Mesenchymal stem cell (in vitro differentiated cells and primary cell): ENCODE measurements around the gene TENM4.
A peak's percentile ranks its signal among the peaks of the same experiment; 100 is the strongest.

Experiments
- DNase-seq: peaks from one replicate; pipeline ENCODE4 v3.0.0-alpha.2; 2013
- H2AFZ ChIP-seq: one replicate; pipeline ENCODE4 v1.6.1; 2013; ENCODE audit warnings: low read depth, mild to moderate bottlenecking, control low read depth, inconsistent platforms, low read length, moderate library complexity
- H2AK5ac ChIP-seq: 2 replicates; pipeline ENCODE4 v1.6.1; 2013; ENCODE audit warnings: low read length, moderate library complexity, mild to moderate bottlenecking, inconsistent platforms; ENCODE audit not compliant: severe bottlenecking
- H2BK120ac ChIP-seq: one replicate; pipeline ENCODE4 v1.6.1; 2013; ENCODE audit warnings: low read depth, mild to moderate bottlenecking, inconsistent platforms, low read length, moderate library complexity
- H2BK12ac ChIP-seq, 2 experiments: one replicate each; pipeline ENCODE4 v1.6.1; 2013; ENCODE audit warnings: inconsistent platforms in 2 of 2, low read length in 2 of 2, mild to moderate bottlenecking in 2 of 2, moderate library complexity in 2 of 2, control low read depth in 1 of 2
- H2BK15ac ChIP-seq: one replicate; pipeline ENCODE4 v1.6.1; 2013; ENCODE audit warnings: mild to moderate bottlenecking, low read depth, inconsistent platforms; ENCODE audit not compliant: poor library complexity, severe bottlenecking
- H2BK5ac ChIP-seq: 2 replicates; pipeline ENCODE4 v1.6.1; 2013; ENCODE audit warnings: low read depth, mild to moderate bottlenecking, low read length, control low read depth, inconsistent platforms; ENCODE audit not compliant: poor library complexity, severe bottlenecking
- H3K14ac ChIP-seq, 2 experiments: one replicate each; pipeline ENCODE4 v1.6.1; 2013; ENCODE audit warnings: inconsistent platforms in 2 of 2, low read length in 2 of 2, control low read depth in 1 of 2, mild to moderate bottlenecking in 1 of 2, moderate library complexity in 1 of 2
- H3K18ac ChIP-seq, 2 experiments: one replicate each; pipeline ENCODE4 v1.6.1; 2013; ENCODE audit warnings: inconsistent platforms in 2 of 2, low read length in 2 of 2, control low read depth in 1 of 2, low read depth in 1 of 2, mild to moderate bottlenecking in 1 of 2
- H3K23ac ChIP-seq, 2 experiments: one replicate each; pipeline ENCODE4 v1.6.1; 2013; ENCODE audit warnings: inconsistent platforms in 2 of 2, low read length in 2 of 2, mild to moderate bottlenecking in 2 of 2, moderate library complexity in 2 of 2, control low read depth in 1 of 2
- H3K27ac ChIP-seq: 2 replicates; pipeline ENCODE4 v1.5.1; 2013; ENCODE audit warnings: mild to moderate bottlenecking, moderate library complexity, low read length, control low read depth, inconsistent platforms; ENCODE audit not compliant: poor library complexity, severe bottlenecking
- H3K27me3 ChIP-seq, 2 experiments: 2 replicates each; pipeline versions ENCODE4 v1.6.1 to v1.7.0; 2013; ENCODE audit warnings: low read length in 2 of 2, mild to moderate bottlenecking in 2 of 2, moderate library complexity in 2 of 2, control low read depth in 1 of 2, inconsistent platforms in 1 of 2; ENCODE audit not compliant: control insufficient read depth in 1 of 2, insufficient read depth in 1 of 2
- H3K36me3 ChIP-seq, 2 experiments: 2 replicates each; pipeline versions ENCODE4 v1.6.1 to v1.7.0; 2013; ENCODE audit warnings: low read length in 2 of 2, control low read depth in 1 of 2, inconsistent platforms in 1 of 2, low read depth in 1 of 2, mild to moderate bottlenecking in 1 of 2; ENCODE audit not compliant: insufficient read depth in 2 of 2, control insufficient read depth in 1 of 2
- H3K4ac ChIP-seq, 2 experiments: one replicate each; pipeline ENCODE4 v1.6.1; 2013; ENCODE audit warnings: inconsistent platforms in 2 of 2, low read length in 2 of 2, mild to moderate bottlenecking in 2 of 2, moderate library complexity in 2 of 2, control low read depth in 1 of 2, low read depth in 1 of 2
- H3K4me1 ChIP-seq: 2 replicates; pipeline ENCODE4 v1.6.1; 2013; ENCODE audit warnings: low read depth, low read length, control low read depth; ENCODE audit not compliant: control insufficient read depth, insufficient read depth
- H3K4me2 ChIP-seq: 2 replicates; pipeline ENCODE4 v1.6.1; 2013; ENCODE audit warnings: low read length, mild to moderate bottlenecking, inconsistent platforms; ENCODE audit not compliant: poor library complexity, severe bottlenecking
- H3K4me3 ChIP-seq, 2 experiments: 2 replicates each; pipeline versions ENCODE4 v1.5.1 to v1.7.0; 2013; ENCODE audit warnings: low read length in 2 of 2, mild to moderate bottlenecking in 2 of 2, control low read depth in 1 of 2, low read depth in 1 of 2; ENCODE audit not compliant: insufficient read depth in 1 of 2
- H3K79me1 ChIP-seq: replicated peaks from 2 replicates; pipeline ENCODE4 v1.6.1; 2013; ENCODE audit warnings: mild to moderate bottlenecking, control low read depth, low read length, inconsistent platforms; ENCODE audit not compliant: poor library complexity, severe bottlenecking
- H3K9ac ChIP-seq: 2 replicates; pipeline ENCODE4 v1.7.0; 2013; ENCODE audit warnings: mild to moderate bottlenecking, low read length, moderate library complexity
- H3K9me3 ChIP-seq: 2 replicates; pipeline ENCODE4 v1.7.0; 2013; ENCODE audit warnings: mild to moderate bottlenecking, low read length; ENCODE audit not compliant: control insufficient read depth
- H4K8ac ChIP-seq: one replicate; pipeline ENCODE4 v1.6.1; 2013; ENCODE audit warnings: inconsistent platforms, mild to moderate bottlenecking, low read length, moderate library complexity
- H4K91ac ChIP-seq: one replicate; pipeline ENCODE4 v1.6.1; 2013; ENCODE audit warnings: mild to moderate bottlenecking, low read length, inconsistent platforms
- WGBS: methylation state at CpG from one replicate; pipeline ENCODE4 v1.1.7; 2013; ENCODE audit warnings: mixed read lengths; 5-methylcytosine and 5-hydroxymethylcytosine counted together

TENM4 gene

DNA sequence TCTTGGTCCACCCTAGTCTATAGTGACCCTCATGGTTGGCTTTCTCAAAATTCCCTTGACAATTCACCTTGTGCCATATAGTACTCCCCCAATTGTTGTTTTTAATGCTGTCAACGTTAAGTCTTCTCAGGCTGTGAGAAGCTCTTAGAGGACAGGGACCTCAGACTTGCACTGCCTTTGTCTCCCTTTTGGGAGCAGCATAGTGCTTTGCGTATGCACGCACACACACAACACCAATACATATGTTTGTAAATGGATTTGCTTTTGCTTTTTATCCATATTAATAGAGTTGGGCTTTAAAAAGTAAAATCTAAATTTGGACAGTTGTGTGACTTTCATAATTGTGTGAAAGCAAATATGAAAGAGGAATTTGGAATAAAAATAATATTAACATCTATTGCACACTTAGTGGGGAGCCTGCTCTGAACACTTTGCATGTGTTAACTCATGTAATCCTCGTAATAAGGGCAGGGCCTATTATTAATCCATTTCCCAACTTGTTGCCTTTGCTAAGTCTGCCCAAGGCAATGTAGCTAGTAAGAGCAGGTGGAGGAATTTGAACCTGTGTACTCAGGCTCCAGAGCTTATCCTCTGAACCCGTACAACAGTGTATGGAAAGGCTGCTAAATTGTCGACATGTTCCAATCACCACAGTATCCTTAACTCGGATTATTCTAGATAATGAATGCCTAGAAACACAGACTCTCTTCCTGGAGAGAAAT is 608.4 kb downstream of the TENM4 start:
- Histone ChIP-seq H3K79me1 (no peaks in the 10 kb centered on the region), H3K4ac (no peak overlapping the region), H3K27ac (no peak overlapping the region), H3K4me1 (peaks cover 13% of the 10 kb centered on the region), H2BK5ac (no peak overlapping the region), H3K9ac (no peak overlapping the region), H4K91ac (no peak overlapping the region), H4K8ac (no peak overlapping the region), H2BK12ac (no peak overlapping the region), H3K23ac (no peak overlapping the region), H2BK120ac (no peak overlapping the region), H3K9me3 (no peaks in the 10 kb centered on the region), H3K27me3 (no peaks in the 10 kb centered on the region), H3K36me3 (no peaks in the 10 kb centered on the region), H3K18ac (no peak overlapping the region), H3K4me3 (no peak overlapping the region), H2AK5ac (no peak overlapping the region), H2AFZ (no peak overlapping the region), H3K14ac (no peak overlapping the region), H2BK15ac (no peak overlapping the region), H3K4me2 (no peak overlapping the region)
- WGBS, result 84% methylated on average over 5 of the region's 7 CpGs
- DNase-seq, result no peak

- Histone ChIP-seq H4K8ac (no peak overlapping the region), H3K36me3 (no peaks in the 10 kb centered on the region), H3K23ac (no peak overlapping the region), H3K9ac (no peak overlapping the region), H3K4me3 (no peak overlapping the region), H2AFZ (no peak overlapping the region), H2BK5ac (no peak overlapping the region), H3K9me3 (no peaks in the 10 kb centered on the region), H3K27me3 (no peaks in the 10 kb centered on the region), H3K79me1 (no peaks in the 10 kb centered on the region), H3K18ac (no peak overlapping the region), H3K14ac (no peak overlapping the region), H3K4me1 (peaks cover 13% of the 10 kb centered on the region), H2BK12ac (no peak overlapping the region), H2BK120ac (no peak overlapping the region), H3K4ac (no peak overlapping the region), H3K27ac (no peak overlapping the region), H2AK5ac (no peak overlapping the region), H3K4me2 (no peak overlapping the region), H2BK15ac (no peak overlapping the region), H4K91ac (no peak overlapping the region)
- WGBS, result 91% methylated on average over 3 of the region's 4 CpGs
- no peak for DNase-seq
These were observed 609.3 kb downstream of the TENM4 start for GRCh38 chr11:78831571-78831970.

GRCh38 chr11:78830277-78830819 is 610.5 kb downstream of the TENM4 start:
- WGBS, result 55% methylated on average over 11 of the region's 11 CpGs
- Histone ChIP-seq H2BK15ac (no peak overlapping the region), H3K9me3 (no peaks in the 10 kb centered on the region), H2BK120ac (no peak overlapping the region), H2AK5ac (no peak overlapping the region), H3K9ac (no peak overlapping the region), H3K23ac (no peak overlapping the region), H3K27me3 (no peaks in the 10 kb centered on the region), H4K8ac (no peak overlapping the region), H2AFZ (no peak overlapping the region), H3K27ac (peak overlapping the region; percentile 18), H3K79me1 (no peaks in the 10 kb centered on the region), H3K4me2 (no peak overlapping the region), H3K4ac (no peak overlapping the region), H2BK5ac (peak overlapping the region; percentile 15), H4K91ac (no peak overlapping the region), H3K4me3 (no peak overlapping the region), H3K4me1 (peaks cover 13% of the 10 kb centered on the region), H2BK12ac (no peak overlapping the region), H3K18ac (no peak overlapping the region), H3K36me3 (no peaks in the 10 kb centered on the region), H3K14ac (no peak overlapping the region)
- no peak for DNase-seq

DNA sequence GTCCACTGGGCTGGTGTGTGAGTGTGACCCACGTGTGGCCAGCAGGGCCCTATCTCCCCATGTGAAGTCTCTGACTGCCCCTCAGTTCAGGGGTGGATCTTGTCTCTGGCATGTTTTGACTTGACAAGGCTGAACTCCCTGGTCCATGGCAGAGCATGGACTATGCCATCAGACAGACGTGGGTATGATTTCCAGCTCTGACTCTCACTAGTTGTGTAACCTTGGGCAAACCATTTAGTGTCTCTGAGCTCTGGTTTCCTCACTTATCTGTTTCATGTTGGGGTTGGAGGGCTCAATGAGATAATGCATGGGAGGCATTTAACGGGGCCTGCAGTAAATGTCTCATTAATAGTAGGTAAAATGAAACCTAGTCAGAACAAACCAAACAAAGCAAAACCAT is 611.7 kb downstream of the TENM4 start:
- Histone ChIP-seq H2BK120ac (no peak overlapping the region), H3K9me3 (no peaks in the 10 kb centered on the region), H3K9ac (no peak overlapping the region), H4K91ac (no peak overlapping the region), H2BK12ac (no peak overlapping the region), H4K8ac (no peak overlapping the region), H2AFZ (no peak overlapping the region), H3K18ac (no peak overlapping the region), H2BK15ac (no peak overlapping the region), H3K36me3 (no peaks in the 10 kb centered on the region), H3K14ac (no peak overlapping the region), H3K4me2 (no peak overlapping the region), H3K79me1 (no peaks in the 10 kb centered on the region), H2AK5ac (no peak overlapping the region), H3K27me3 (no peaks in the 10 kb centered on the region), H3K4ac (no peak overlapping the region), H3K27ac (no peak overlapping the region), H2BK5ac (no peak overlapping the region), H3K4me3 (no peak overlapping the region), H3K23ac (no peak overlapping the region), H3K4me1 (peaks cover 11% of the 10 kb centered on the region)
- no peak for DNase-seq
- WGBS, result 65% methylated on average over 3 of the region's 3 CpGs
